ENCODE data around the gene TEX26. TPM values are rescaled to one million over a fixed set of nuclear protein-coding genes. Genes with fewer than 3 reads are reported as not detected.

TEX26 gene
- polyA plus RNA-seq, 1 experiment = not detected

DNA sequence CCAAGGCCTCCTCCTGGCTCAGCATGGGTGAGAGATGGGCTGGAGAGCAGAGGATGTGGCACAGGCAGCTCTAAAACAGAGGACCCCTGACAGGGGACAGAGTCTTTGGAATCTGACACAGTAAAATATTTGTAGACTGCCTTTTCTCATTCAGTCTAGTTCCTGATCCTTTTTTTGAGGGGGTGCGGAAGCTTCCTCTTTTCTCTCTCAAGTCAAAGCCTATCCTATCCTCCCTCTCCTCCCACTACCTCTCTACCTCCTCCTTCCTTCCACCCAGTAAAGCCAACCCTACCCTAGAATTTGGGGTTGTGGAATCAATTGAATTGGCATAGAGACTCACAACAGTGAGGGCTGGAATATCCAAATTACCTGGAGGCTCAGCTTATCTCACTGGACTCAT, 82.0 kb downstream of the TEX26 start:
- CTCF ChIA-PET = interaction anchor here (0.7 to 3.0 kb wide), 7 partner anchors 11 to 211 kb away, joined by 3 to 12 read pairs (median 3); no protein-coding TSS in a partner anchor
- TF ChIP-seq, protein P1, sequence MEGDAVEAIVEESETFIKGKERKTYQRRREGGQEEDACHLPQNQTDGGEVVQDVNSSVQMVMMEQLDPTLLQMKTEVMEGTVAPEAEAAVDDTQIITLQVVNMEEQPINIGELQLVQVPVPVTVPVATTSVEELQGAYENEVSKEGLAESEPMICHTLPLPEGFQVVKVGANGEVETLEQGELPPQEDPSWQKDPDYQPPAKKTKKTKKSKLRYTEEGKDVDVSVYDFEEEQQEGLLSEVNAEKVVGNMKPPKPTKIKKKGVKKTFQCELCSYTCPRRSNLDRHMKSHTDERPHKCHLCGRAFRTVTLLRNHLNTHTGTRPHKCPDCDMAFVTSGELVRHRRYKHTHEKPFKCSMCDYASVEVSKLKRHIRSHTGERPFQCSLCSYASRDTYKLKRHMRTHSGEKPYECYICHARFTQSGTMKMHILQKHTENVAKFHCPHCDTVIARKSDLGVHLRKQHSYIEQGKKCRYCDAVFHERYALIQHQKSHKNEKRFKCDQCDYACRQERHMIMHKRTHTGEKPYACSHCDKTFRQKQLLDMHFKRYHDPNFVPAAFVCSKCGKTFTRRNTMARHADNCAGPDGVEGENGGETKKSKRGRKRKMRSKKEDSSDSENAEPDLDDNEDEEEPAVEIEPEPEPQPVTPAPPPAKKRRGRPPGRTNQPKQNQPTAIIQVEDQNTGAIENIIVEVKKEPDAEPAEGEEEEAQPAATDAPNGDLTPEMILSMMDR (IDR thresholded peaks at IDR 0.05; ENCODE audit: insufficient read depth, low read depth, low read length) = no peak
- H3K36me3 ChIP-seq (ENCODE audit: control insufficient read depth, insufficient read depth, low read length) = no peaks in the 10 kb centered on the region
- peaks cover 6% of the 10 kb centered on the region; the same call in 1 of the 2 replicates for H3K27me3 ChIP-seq (ENCODE audit: control insufficient read depth, insufficient read depth, low read length)
- DNase-seq (ENCODE audit: low read depth) = no peak
- POLR2A ChIA-PET = no interaction called here
- no peak overlapping the region for H3K4me3 ChIP-seq (ENCODE audit: low read depth, low read length)

DNA sequence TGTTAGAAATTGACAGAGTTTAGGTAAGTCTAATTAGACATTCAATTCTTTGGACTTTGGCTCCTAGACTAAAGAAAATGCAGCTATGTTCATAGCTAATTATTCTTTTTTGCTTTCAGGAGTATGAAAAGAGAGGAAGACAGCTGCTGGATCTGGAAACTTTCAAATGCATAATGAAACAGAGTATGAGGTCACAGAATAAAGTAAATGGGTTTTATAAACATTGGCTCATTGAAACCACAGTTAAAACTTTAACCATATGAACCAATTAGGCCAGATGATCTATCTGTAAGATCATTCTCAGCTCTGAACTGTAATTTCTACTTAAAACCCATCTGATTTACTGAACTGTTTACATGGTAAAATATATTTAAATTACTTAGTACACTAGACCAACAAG, 82.7 kb downstream of the TEX26 start:
- Histone ChIP-seq H3K4me3 (ENCODE audit: low read depth, low read length) (no peak overlapping the region), H3K36me3 (ENCODE audit: control insufficient read depth, insufficient read depth, low read length) (no peaks in the 10 kb centered on the region), H3K27me3 (ENCODE audit: control insufficient read depth, insufficient read depth, low read length) (peaks cover 6% of the 10 kb centered on the region; the same call in 1 of the 2 replicates)
- POLR2A ChIA-PET = interaction anchor here (0.7 kb wide), 1 partner anchor 26 kb away, joined by 9 read pairs; no protein-coding TSS in a partner anchor
- CTCF ChIA-PET = interaction anchor here (0.7 to 3.0 kb wide), 7 partner anchors 10 to 158 kb away, joined by 3 to 12 read pairs (median 4); no protein-coding TSS in a partner anchor
- TF ChIP-seq, protein P1 (IDR thresholded peaks at IDR 0.05; ENCODE audit: insufficient read depth, low read depth, low read length) = no peak
- DNase-seq (ENCODE audit: low read depth) = no peak

DNA sequence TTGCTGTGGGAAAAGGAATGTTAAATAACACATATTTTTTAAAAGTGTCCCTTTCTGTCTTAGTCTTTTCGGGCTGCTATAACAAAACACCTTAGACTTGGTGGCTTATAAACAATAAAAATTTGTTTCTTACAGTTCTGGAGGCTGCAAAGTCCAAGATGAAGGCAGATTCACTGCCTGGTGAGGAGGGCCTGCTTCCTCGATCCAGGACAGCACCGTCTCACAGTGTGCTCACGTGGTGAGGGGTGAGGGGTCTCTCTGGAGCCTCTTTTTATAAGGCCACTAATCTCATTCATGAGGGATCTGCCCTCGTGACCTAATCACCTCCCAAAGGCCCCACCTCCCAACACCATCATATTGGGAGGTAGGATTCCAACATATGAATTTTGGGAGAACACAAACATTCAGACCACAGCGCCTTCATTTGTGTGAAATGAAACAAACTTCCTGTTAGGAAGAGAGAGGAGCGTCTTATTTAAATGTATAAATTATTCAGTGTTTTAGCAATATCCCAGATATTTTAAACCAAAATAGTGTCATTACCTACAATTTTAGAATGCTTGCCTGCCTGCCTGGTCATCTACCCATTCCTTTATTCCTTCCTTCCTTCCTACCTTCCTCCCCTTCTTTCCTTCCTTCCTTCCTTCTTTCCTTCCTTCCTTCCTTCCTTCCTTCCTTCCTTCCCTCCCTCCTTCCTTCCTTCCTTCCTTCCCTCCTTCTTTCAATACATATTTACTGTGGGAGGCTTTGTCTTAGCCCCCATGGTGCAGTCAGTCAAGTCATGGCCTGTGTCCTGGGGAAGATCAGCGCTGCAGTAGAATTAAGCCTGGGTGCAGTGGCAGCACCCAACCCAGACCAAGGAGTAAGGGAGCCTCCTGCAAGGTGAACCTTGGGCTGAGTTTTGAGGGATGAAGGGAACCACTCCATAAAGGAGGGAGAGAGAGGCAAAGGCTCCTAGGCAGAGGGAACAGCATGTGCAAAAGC, 84.2 kb downstream of the TEX26 start:
- Histone ChIP-seq H3K27me3 (ENCODE audit: control insufficient read depth, insufficient read depth, low read length) (peaks cover 6% of the 10 kb centered on the region; the same call in 1 of the 2 replicates), H3K4me3 (ENCODE audit: low read depth, low read length) (no peak overlapping the region), H3K36me3 (ENCODE audit: control insufficient read depth, insufficient read depth, low read length) (no peaks in the 10 kb centered on the region)
- TF ChIP-seq, protein P1 (IDR thresholded peaks at IDR 0.05; ENCODE audit: insufficient read depth, low read depth, low read length) = no peak
- no peak for DNase-seq (ENCODE audit: low read depth)
- ChIA-PET CTCF (interaction anchor here (1.2 kb wide), 1 partner anchor 38 kb away, joined by 5 read pairs; no protein-coding TSS in a partner anchor), POLR2A (no interaction called here)

DNA sequence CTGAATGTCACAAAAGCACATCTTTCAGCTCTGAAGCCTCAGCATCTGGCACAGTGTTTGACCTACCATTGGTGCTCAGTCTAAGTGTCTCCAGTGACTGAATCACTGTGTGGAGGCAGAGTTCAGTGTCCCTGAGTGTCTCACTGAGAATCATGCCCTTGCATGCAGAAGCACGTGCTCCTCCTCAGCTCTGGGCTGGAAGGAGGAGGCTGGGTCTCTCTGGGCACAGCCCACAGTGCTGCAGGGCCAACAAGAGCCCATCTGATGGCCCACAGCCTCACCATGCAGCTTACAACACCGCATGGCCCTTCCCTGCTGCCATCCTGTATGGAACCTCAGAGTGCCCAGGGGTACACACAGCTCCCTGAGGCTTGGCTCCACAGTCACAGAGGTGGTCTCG, 86.1 kb downstream of the TEX26 start:
- DNase-seq (ENCODE audit: low read depth) = no peak
- Histone ChIP-seq H3K36me3 (ENCODE audit: control insufficient read depth, insufficient read depth, low read length) (no peaks in the 10 kb centered on the region), H3K27me3 (ENCODE audit: control insufficient read depth, insufficient read depth, low read length) (peaks cover 9% of the 10 kb centered on the region), H3K4me3 (ENCODE audit: low read depth, low read length) (no peak overlapping the region)
- TF ChIP-seq, protein P1 (IDR thresholded peaks at IDR 0.05; ENCODE audit: insufficient read depth, low read depth, low read length) = no peak
- ChIA-PET CTCF (interaction anchor here (1.3 kb wide), 1 partner anchor 26 kb away, joined by 3 read pairs; no protein-coding TSS in a partner anchor), POLR2A (no interaction called here)

DNA sequence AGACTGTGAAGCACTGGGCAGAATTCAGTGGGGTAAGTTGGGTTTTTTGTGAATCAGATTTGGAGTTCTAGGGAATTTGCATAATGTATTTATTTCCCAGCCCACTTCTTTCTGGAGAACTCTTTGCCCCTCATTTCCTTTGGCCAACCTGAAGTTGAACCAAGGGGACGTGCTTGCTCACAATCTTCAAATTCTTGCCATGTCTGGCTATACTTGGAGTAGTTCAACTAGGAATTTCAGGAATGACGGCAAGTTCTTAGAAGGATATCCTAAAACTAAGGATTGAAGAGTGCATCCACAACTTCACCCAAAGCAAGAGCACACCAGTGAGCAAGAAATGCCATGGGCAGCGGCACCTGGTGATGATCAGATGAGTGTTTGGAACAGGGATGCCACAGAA, 88.5 kb downstream of the TEX26 start:
- POLR2A ChIA-PET = no interaction called here
- CTCF ChIA-PET = no interaction called here

More for the DNA sequence above, 88.5 kb downstream of the TEX26 start:
- no peak for DNase-seq (ENCODE audit: low read depth)
- Histone ChIP-seq H3K4me3 (ENCODE audit: low read depth, low read length) (no peak overlapping the region), H3K27me3 (ENCODE audit: control insufficient read depth, insufficient read depth, low read length) (peaks cover 9% of the 10 kb centered on the region), H3K36me3 (ENCODE audit: control insufficient read depth, insufficient read depth, low read length) (no peaks in the 10 kb centered on the region)
- TF ChIP-seq, protein P1 (IDR thresholded peaks at IDR 0.05; ENCODE audit: insufficient read depth, low read depth, low read length) = no peak

Measured in BJ (cell line).